ENCODE results near the gene NANOS1. TPM values are rescaled to one million over a fixed set of nuclear protein-coding genes. Genes with fewer than 3 reads are reported as not detected.
"Not testable (repeated sequence)": the region's sequence is repeated elsewhere in the genome, so short reads cannot be mapped to it uniquely, and the experiment has no call there.

Gene NANOS1
- polyA plus RNA-seq, 3 donors = 0.04 TPM; not detected in 2

GRCh38 chr10:119026301-119027110 lies 3.0 kb upstream of the NANOS1 start:
- no peak for TF ChIP-seq CTCF (IDR thresholded peaks at IDR 0.05)
- no peak for DNase-seq
- H2AFZ ChIP-seq (ENCODE audit: insufficient read depth, low read depth, low read length, poor library complexity, severe bottlenecking) = no peak overlapping the region
- peaks cover 0 to 2% of the 10 kb centered on the region in 2 donors for H3K36me3 ChIP-seq (replicated peaks in 1 of 2; ENCODE audit: control insufficient read depth in 1 of 2, insufficient read depth in 2 of 2, low read length in 2 of 2)
- no peak overlapping the region for H3K27ac ChIP-seq (ENCODE audit: low read depth in 1 of 2, low read length in 2 of 2)
- Mint-ChIP-seq H3K4me3 (no peak overlapping the region), H3K27me3 (ENCODE audit: low read depth in 3 of 3) (peaks cover 17 to 31% (median 24%) of the 10 kb centered on the region in 3 donors), H3K36me3 (peaks cover 2% of the 10 kb centered on the region in 2 donors), H3K4me1 (peaks cover 14% of the 10 kb centered on the region), H3K9me3 (peaks cover 0 to 4% (median 0%) of the 10 kb centered on the region in 7 donors), H3K27ac (no peak overlapping the region)
- peaks cover 8 to 19% of the 10 kb centered on the region in 2 donors for H3K27me3 ChIP-seq (ENCODE audit: control insufficient read depth in 2 of 2, insufficient read depth in 2 of 2, low read length in 2 of 2)
- 100% methylated on average over 10 of the region's 18 CpGs for WGBS (ENCODE audit: insufficient coverage)
- no peaks in the 10 kb centered on the region for H3K9me3 ChIP-seq (replicated peaks in 1 of 2; ENCODE audit: control insufficient read depth in 1 of 2, insufficient read depth in 1 of 2, low read length in 2 of 2)
- H3K4me3 ChIP-seq (replicated peaks in 1 of 3; ENCODE audit: low read depth in 2 of 3, low read length in 3 of 3) = no peak overlapping the region
- intact Hi-C loops (cut with micrococcal nuclease) = no loop called here
- H4K20me1 ChIP-seq (ENCODE audit: insufficient read depth, low read length) = peaks cover 11% of the 10 kb centered on the region
- H3K4me2 ChIP-seq (replicated peaks; ENCODE audit: extremely low read depth, low read length, poor library complexity, severe bottlenecking) = no peak overlapping the region
- H3K4me1 ChIP-seq (ENCODE audit: control insufficient read depth in 1 of 2, insufficient read depth in 2 of 2, low read length in 2 of 2) = peaks cover 12 to 24% of the 10 kb centered on the region in 2 donors
- no peaks in the 10 kb centered on the region for H3K79me2 ChIP-seq (ENCODE audit: insufficient read depth, low read length)
- H3K9ac ChIP-seq (ENCODE audit: insufficient read depth, low read length, poor library complexity, severe bottlenecking) = no peak overlapping the region

- peaks cover 9 to 29% of the 10 kb centered on the region in 2 donors for H3K27me3 ChIP-seq (ENCODE audit: control insufficient read depth in 2 of 2, insufficient read depth in 2 of 2, low read length in 2 of 2)
- H3K9me3 ChIP-seq (replicated peaks in 1 of 2; ENCODE audit: control insufficient read depth in 1 of 2, insufficient read depth in 1 of 2, low read length in 2 of 2); H3K9ac ChIP-seq (ENCODE audit: insufficient read depth, low read length, poor library complexity, severe bottlenecking); intact Hi-C loops (cut with micrococcal nuclease); H3K27ac ChIP-seq (ENCODE audit: low read depth in 1 of 2, low read length in 2 of 2); H3K27ac Mint-ChIP-seq; DNase-seq; H3K79me2 ChIP-seq (ENCODE audit: insufficient read depth, low read length); H3K9me3 Mint-ChIP-seq: not testable (repeated sequence)
- WGBS (ENCODE audit: insufficient coverage) = 21% methylated on average over 5 of the region's 10 CpGs
- peak overlapping the region in 1 of 3 experiments; percentile 73 for H3K4me3 ChIP-seq (replicated peaks in 1 of 3; ENCODE audit: low read depth in 2 of 3, low read length in 3 of 3)
- peak overlapping the region; percentile 75 for H3K4me2 ChIP-seq (replicated peaks; ENCODE audit: extremely low read depth, low read length, poor library complexity, severe bottlenecking)
- H3K36me3 ChIP-seq (replicated peaks in 1 of 2; ENCODE audit: control insufficient read depth in 1 of 2, insufficient read depth in 2 of 2, low read length in 2 of 2) = peaks cover 11 to 21% of the 10 kb centered on the region in 2 donors
- peaks cover 21 to 38% (median 27%) of the 10 kb centered on the region in 3 donors for H3K27me3 Mint-ChIP-seq (ENCODE audit: low read depth in 3 of 3)
- peaks cover 31% of the 10 kb centered on the region for H4K20me1 ChIP-seq (ENCODE audit: insufficient read depth, low read length)
- peaks cover 17 to 20% of the 10 kb centered on the region in 2 donors for H3K36me3 Mint-ChIP-seq
- peak overlapping the region; percentile 53 for H2AFZ ChIP-seq (ENCODE audit: insufficient read depth, low read depth, low read length, poor library complexity, severe bottlenecking)
- H3K4me1 ChIP-seq (ENCODE audit: control insufficient read depth in 1 of 2, insufficient read depth in 2 of 2, low read length in 2 of 2) = peaks cover 12 to 24% of the 10 kb centered on the region in 2 donors
- peaks cover 17% of the 10 kb centered on the region for H3K4me1 Mint-ChIP-seq
- peak overlapping the region; percentile 77 to 86 for H3K4me3 Mint-ChIP-seq
Measured at GRCh38 chr10:119028445-119028899, 1.0 kb upstream of the NANOS1 start.
